Thoracic aorta (tissue), 2 donors: ENCODE results near the gene USP3. TPM values are rescaled to one million over a fixed set of nuclear protein-coding genes. Genes with fewer than 3 reads are reported as not detected.

Experiments
- ATAC-seq: fragments of 150-250 bp; one replicate; pipeline ENCODE4 v1.8.0; 2017; ENCODE audit warnings: low read depth; ENCODE audit not compliant: insufficient number of reproducible peaks, low FRiP score
- DNase-seq: peaks from one replicate; pipeline ENCODE4 v3.0.0-alpha.2; 2020; ENCODE audit warnings: low spot score
- H3K27ac ChIP-seq, 2 donors: fragments of 200-600 bp; sonication (generic); 1 replicate in 1 of 2; 2 replicates in 1 of 2; pipeline ENCODE4 v1.5.1; 2016; ENCODE audit warnings: mild to moderate bottlenecking in 2 of 2, moderate library complexity in 2 of 2
- H3K27me3 ChIP-seq: fragments of 200-600 bp; sonication (generic); replicated peaks from 2 replicates; pipeline ENCODE4 v1.6.0; 2016; ENCODE audit warnings: mild to moderate bottlenecking; ENCODE audit not compliant: insufficient read depth
- H3K36me3 ChIP-seq: fragments of 200-600 bp; sonication (generic); one replicate; pipeline ENCODE4 v1.5.1; 2016
- H3K4me1 ChIP-seq, 2 donors: fragments of 200-600 bp; sonication (generic); 1 replicate in 1 of 2; 2 replicates in 1 of 2; pipeline versions ENCODE4 v1.5.1 to v1.6.0; 2016; ENCODE audit warnings: low read depth in 2 of 2, mild to moderate bottlenecking in 1 of 2; ENCODE audit not compliant: control insufficient read depth in 1 of 2
- H3K4me3 ChIP-seq: fragments of 200-600 bp; sonication (generic); 2 replicates; pipeline ENCODE4 v1.5.1; 2016; ENCODE audit warnings: mild to moderate bottlenecking
- H3K9me3 ChIP-seq: fragments of 200-600 bp; sonication (generic); 2 replicates; pipeline ENCODE4 v1.5.1; 2016
- total RNA-seq, 2 donors: library from RNA; depleted of rRNA; stranded (reverse); fragments of >200 nt; gene quantifications; one replicate each; pipeline versions ENCODE4 v1.1.0 to v1.2.3, GENCODE V29; 2016
- TF ChIP-seq, protein P1 (sequence below): fragments of 200-600 bp; sonication (generic); IDR thresholded peaks from one replicate; pipeline ENCODE4 v1.5.1; 2019; ENCODE audit warnings: antibody characterized with exemption

USP3 gene
- total RNA-seq, 2 donors from 2014 or later, result 37.8 to 54.4 TPM

GRCh38 chr15:63473749-63473998 is 30.7 kb upstream of the USP3 start:
- no peak overlapping the region for H3K27ac ChIP-seq
- TF ChIP-seq, protein P1, sequence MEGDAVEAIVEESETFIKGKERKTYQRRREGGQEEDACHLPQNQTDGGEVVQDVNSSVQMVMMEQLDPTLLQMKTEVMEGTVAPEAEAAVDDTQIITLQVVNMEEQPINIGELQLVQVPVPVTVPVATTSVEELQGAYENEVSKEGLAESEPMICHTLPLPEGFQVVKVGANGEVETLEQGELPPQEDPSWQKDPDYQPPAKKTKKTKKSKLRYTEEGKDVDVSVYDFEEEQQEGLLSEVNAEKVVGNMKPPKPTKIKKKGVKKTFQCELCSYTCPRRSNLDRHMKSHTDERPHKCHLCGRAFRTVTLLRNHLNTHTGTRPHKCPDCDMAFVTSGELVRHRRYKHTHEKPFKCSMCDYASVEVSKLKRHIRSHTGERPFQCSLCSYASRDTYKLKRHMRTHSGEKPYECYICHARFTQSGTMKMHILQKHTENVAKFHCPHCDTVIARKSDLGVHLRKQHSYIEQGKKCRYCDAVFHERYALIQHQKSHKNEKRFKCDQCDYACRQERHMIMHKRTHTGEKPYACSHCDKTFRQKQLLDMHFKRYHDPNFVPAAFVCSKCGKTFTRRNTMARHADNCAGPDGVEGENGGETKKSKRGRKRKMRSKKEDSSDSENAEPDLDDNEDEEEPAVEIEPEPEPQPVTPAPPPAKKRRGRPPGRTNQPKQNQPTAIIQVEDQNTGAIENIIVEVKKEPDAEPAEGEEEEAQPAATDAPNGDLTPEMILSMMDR, result no peak
- no peak overlapping the region for H3K4me3 ChIP-seq
- ATAC-seq, result no peak
- H3K9me3 ChIP-seq, result no peaks in the 10 kb centered on the region
- H3K27me3 ChIP-seq, result no peaks in the 10 kb centered on the region
- DNase-seq, result no peak
- H3K4me1 ChIP-seq, result peaks cover 0 to 10% of the 10 kb centered on the region in 2 donors
- H3K36me3 ChIP-seq, result no peaks in the 10 kb centered on the region

DNA sequence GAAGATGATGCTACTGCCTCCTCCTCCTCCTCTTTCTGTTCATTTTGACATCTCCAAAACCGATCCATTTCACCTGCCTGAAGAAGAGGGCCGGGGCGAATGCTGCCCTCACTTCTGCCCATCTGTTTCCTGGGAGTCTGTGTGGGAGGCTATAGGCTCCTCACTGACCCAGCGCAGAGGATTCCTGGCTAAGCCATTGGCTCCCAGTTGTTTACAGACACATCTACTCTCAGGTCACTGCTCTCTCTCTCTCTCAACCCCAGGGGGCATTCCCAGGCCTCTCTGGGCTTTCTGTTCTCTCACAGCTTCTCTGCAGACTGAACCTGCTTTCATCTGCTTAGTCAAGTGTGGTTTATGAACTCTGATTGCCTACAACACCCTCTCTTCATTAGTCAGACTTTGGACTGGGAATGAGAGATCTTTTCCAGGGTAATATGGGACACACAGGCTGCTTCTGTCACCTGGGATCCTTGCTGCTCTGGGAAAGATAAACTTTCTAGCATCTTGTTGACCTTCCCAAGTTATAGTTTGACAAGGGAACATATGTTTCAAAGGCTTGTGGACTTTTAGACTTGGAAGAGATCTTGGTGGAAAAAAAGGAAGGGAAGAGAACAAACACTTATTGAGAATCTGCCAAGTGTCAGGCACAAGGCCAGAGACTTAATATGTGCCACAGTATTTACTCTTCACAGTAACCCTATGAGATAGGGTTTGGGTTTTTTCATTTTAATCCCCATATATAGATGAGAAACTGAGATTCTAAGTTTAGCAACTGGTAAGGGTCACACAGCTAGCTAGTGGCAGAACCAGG is 30.2 kb upstream of the USP3 start:
- DNase-seq, result no peak
- Histone ChIP-seq H3K4me3 (no peak overlapping the region), H3K4me1 (peaks cover 0 to 10% of the 10 kb centered on the region in 2 donors), H3K27me3 (no peaks in the 10 kb centered on the region), H3K9me3 (no peaks in the 10 kb centered on the region), H3K27ac (no peak overlapping the region), H3K36me3 (no peaks in the 10 kb centered on the region)
- no peak for ATAC-seq
- TF ChIP-seq, protein P1, result no peak

DNA sequence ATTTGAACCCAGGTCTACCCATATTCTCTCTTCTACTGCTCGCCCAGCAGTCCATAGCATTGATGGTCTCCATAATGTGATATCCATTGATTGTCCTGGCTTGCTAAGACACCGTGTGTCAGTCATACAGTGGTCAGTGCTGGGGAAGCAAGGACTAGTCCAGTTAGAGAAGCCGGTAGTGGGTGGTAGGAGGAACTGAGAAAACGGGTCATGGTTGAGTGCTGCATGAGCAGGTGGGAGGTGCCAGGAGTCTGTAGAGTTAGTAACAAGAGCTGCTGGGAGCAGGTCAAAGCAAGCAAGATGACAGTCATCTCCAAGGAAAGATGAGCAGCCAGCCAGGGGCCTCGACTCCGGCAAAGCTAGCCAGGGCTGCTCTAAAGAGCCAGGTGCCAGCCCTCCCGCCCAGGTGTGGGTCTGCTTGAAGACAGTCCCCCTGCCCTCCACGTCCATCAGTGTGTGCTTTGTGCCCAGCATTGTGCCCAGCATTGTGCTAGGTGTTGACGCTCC is 29.5 kb upstream of the USP3 start:
- TF ChIP-seq, protein P1, result no peak
- Histone ChIP-seq H3K27me3 (no peaks in the 10 kb centered on the region), H3K4me1 (peaks cover 0 to 10% of the 10 kb centered on the region in 2 donors), H3K36me3 (no peaks in the 10 kb centered on the region), H3K27ac (no peak overlapping the region), H3K4me3 (no peak overlapping the region), H3K9me3 (no peaks in the 10 kb centered on the region)
- DNase-seq (no peak), ATAC-seq (no peak)

GRCh38 chr15:63475707-63476106 is 28.7 kb upstream of the USP3 start:
- no peaks in the 10 kb centered on the region for H3K9me3 ChIP-seq
- H3K27ac ChIP-seq, result no peak overlapping the region
- no peaks in the 10 kb centered on the region for H3K36me3 ChIP-seq
- TF ChIP-seq, protein P1, result no peak
- ATAC-seq, result no peak
- no peak for DNase-seq
- H3K4me1 ChIP-seq, result peaks cover 0 to 10% of the 10 kb centered on the region in 2 donors
- no peak overlapping the region for H3K4me3 ChIP-seq
- H3K27me3 ChIP-seq, result no peaks in the 10 kb centered on the region

- no peak overlapping the region for H3K27ac ChIP-seq
Measured at GRCh38 chr15:63476229-63476632, 28.2 kb upstream of the USP3 start.

More at GRCh38 chr15:63476229-63476632, 28.2 kb upstream of the USP3 start:
- no peak for ATAC-seq
- no peaks in the 10 kb centered on the region for H3K36me3 ChIP-seq
- no peaks in the 10 kb centered on the region for H3K9me3 ChIP-seq
- DNase-seq, result no peak
- peaks cover 0 to 10% of the 10 kb centered on the region in 2 donors for H3K4me1 ChIP-seq
- TF ChIP-seq, protein P1, result no peak
- H3K4me3 ChIP-seq, result no peak overlapping the region
- no peaks in the 10 kb centered on the region for H3K27me3 ChIP-seq
